ENCODE measurements around the gene TWSG1.
"Not testable (repeated sequence)": the region's sequence is repeated elsewhere in the genome, so short reads cannot be mapped to it uniquely, and the experiment has no call there.

GRCh38 chr18:9424235-9424634, 89.7 kb downstream of the TWSG1 start:
- not testable (repeated sequence) for TF ChIP-seq POLR2AphosphoS5, POLR2A, EP300 (IDR thresholded peaks at IDR 0.05)
- TF ChIP-seq, protein P1, sequence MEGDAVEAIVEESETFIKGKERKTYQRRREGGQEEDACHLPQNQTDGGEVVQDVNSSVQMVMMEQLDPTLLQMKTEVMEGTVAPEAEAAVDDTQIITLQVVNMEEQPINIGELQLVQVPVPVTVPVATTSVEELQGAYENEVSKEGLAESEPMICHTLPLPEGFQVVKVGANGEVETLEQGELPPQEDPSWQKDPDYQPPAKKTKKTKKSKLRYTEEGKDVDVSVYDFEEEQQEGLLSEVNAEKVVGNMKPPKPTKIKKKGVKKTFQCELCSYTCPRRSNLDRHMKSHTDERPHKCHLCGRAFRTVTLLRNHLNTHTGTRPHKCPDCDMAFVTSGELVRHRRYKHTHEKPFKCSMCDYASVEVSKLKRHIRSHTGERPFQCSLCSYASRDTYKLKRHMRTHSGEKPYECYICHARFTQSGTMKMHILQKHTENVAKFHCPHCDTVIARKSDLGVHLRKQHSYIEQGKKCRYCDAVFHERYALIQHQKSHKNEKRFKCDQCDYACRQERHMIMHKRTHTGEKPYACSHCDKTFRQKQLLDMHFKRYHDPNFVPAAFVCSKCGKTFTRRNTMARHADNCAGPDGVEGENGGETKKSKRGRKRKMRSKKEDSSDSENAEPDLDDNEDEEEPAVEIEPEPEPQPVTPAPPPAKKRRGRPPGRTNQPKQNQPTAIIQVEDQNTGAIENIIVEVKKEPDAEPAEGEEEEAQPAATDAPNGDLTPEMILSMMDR (IDR thresholded peaks at IDR 0.05), result not testable (repeated sequence)
